ENCODE measurements around the gene DTNA.

Gene DTNA

DNA sequence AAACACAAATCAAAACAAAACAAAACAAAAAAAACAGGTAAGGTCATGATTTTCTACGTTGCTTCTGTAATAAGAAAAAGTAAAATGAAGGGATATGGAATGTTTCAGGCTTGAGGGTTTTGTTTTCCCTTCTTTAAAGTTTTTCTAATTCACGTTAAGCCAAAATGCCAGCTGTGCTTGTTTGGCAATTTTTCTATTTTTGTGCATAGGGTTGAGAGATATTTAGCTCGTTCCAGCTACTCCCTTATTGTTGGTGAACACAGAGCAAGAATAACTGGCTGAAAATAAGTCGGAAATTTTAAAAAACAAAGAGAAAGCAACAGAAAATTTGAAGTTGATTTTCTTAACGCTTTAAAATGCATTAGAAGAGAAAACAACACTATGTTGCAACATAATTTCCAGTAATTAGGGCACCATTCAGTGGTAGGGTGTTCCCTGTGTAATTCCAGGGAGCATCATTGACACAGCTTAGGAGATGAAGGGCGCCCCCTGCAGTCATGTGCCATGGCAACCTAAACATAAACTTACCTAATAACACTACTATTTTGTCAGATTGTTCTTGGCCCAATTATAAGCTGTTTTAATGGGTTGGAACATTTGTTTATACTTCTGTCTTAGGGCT is 99.5 kb downstream of the DTNA start:
- no peak for DNase-seq

DNA sequence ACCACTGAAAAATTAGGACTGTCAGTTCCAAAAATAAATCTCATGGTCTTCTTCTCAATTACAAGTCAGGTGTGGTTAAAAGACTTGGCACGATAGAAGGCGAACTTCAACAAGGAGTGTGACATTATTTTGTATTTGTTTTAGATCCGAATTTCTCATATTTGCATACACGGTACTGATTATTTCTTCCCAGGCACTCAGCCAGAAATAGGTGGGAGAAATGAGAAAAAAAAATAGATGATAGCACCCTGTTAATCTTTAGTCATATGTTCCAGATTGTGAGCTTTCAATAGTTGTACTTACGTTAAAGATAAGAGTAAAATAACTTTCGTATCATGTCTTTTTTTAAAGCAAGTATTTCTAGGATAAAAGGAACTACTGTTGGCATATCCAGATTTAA is 106.1 kb downstream of the DTNA start:
- no peak for DNase-seq

DNA sequence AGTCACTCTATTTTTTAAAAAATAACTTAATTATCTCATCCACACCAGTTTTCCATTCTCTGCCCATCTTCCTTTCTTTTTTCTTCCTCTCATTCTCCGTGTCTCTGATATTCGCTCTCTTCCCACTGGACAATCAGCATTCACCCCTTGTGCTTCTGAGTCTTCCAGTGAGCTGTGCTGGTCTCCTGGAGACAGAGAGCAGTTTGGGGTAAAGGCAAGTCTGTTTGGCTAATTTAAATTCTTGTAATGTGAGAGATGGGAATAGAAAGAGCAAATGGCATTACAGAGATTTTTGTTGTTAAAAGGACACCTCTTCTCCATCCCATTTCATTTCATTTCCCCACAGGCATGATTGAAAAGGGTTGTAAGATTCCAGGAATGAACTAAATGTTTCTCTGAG is 107.5 kb downstream of the DTNA start:
- DNase-seq = no peak

DNA sequence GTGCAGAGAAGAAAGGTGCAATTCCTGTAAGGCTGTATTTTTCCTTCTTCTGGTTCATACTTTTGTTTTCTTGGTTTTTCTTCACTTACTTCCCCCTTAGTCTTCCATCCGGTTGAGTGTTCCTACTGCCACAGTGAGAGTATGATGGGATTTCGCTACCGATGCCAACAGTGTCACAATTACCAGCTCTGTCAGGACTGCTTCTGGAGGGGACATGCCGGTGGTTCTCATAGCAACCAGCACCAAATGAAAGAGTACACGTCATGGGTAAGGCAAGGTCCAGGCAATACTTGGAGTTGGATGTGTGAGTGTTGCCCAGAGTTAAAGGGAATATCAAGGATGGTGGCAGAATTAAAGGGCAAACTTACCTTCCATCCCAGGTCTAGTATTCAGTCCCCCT is 108.0 kb downstream of the DTNA start:
- no peak for DNase-seq

DNA sequence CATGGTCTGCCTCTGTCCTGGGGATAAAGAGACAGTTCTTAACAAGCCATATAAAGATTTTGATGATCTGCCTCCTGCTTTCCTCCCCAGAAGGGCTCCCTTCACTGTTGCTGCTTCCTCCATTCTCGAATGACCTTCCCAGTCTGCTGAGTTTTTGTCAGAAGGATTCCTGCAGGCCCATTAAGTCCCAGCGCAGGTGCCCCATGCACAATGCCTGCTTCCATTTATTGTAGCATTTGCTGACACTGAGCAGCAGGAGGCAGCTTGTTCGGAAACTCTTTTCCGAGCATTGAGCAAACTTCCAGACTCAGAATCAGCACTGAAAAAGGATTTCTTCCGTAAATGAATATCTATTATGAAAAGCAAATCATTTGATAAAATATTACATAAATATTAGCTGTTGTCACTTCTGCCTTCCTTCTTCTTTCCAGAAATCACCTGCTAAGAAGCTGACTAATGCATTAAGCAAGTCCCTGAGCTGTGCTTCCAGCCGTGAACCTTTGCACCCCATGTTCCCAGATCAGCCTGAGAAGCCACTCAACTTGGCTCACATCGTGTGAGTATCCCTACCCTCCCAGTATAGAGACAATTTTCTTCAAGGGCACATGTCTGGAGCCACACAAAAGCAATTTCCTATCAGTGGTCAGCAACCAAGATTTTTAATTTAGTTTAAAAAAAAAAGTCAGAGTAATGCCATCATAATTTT is 110.4 kb downstream of the DTNA start:
- DNase-seq = no peak

DNA sequence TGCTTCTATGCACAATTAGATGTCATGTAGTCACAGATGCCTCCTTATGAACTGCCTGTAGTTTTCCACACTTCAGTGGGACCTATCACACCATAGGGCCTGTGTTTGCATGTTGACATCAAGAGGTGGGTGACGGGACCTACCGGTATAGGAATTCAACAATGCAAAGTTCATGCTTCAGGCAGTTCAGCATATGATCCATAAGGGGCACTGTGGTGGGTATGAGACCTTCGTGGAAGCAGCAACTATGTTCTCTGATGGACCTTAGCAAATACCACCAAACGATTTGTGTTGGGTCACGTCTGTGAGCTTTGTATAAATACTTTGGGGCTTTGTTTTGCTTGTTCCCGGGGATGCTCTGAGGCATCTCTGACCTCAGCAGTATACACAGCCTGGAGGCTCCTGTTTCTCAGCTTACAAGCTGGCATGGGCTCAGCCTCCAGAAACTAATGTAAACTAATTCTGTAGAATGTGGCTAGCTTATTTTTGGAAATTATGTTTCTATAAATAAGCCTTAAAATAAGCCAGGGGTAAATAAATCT is 111.6 kb downstream of the DTNA start:
- DNase-seq = no peak

DNA sequence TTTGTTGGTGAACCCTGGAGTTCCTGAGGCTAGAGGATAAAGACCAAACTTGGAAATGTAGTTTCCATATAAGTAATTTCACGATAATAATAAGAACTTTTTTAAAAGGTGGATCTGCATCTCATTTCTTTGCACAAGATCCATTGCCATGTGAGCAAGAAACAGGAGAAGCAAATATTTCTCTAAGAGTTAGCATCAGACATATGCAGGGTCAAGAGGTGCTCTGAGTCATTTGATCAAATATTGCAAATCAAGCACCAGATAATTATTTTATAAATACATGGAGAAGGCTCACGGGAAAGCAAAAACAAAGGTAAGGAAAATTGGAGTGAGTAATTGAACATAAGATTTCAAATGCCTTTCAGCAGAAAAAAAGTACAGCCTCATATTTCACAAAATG is 118.0 kb downstream of the DTNA start:
- no peak for DNase-seq

DNA sequence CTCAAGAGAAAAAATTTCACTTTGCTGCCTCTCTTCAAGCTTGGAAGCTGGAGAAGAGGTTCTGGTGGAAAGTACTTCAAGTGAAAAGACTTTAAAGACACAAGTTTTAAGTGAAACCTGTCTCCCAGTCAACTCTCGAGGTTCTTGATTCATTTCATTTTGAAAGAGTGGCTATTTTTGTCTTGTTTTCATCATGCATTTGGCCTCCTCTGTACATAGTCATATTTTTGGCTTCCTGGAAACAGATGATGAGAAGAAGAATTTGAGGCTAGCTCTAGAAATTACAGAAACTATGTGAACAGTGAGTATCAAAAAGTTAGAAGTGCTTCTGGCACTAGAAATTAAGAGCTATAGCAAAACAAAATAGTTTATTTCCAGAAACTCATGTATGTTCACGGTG is 124.8 kb downstream of the DTNA start:
- no peak for DNase-seq

DNA sequence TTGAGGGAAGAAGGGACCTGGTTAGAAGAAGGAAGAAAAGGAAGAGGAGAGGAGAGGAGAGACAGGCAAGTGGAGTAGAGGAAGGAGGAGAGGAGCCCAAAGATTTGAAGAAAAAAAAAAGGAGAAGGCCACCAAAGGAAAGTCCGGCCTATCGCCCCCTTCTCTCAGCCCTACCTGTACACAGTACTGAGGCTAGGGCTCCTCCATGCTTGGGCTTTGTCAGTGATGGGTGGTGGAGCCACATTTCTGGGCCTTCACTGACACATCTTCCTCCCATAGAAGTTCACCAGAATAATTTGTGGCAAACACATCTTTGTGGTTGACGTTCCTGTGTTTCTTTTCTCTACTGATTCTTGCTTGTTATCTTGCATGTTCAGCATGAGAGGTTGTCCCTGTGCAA is 125.4 kb downstream of the DTNA start:
- no peak for DNase-seq

DNA sequence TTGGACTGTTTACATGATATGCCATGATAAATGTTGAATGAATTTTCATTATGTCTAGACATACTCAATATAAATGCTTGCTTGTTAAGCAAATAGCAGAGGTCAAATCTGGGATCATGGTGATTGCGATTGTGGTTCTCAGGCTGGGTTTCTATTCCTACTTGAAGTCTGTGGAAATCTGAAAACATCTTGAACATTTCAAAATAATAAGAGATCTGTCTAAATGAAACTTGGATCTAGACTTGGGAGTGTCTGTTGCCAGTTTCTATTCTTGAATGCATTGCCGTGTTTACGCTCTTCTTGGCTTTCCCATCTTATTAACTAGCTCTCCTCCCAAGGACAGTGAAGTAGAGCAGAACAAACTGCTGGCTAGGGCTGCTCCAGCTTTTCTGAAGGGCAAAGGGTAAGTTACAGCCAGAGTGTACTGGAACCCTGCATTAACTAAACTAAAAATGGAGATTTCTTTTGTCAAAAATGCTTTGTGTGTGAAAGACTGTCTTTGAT is 127.7 kb downstream of the DTNA start:
- DNase-seq = no peak

DNA sequence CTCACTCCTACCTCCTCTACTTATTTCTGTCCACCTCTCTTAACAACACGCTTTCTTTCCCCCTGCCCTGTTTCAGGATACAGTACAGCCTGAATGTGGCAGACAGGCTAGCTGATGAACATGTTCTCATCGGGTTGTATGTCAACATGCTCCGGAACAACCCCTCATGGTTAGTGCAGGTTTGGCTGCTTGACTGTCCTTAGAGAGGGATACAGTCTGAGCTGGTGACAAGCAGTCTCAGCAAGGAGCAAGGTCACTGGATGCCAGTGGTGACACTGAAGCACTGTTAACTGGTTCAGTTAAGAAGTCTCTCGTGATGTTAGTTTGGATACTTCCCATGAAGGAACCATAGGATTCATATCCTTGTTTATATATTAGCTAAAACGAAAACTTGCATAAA is 128.6 kb downstream of the DTNA start:
- DNase-seq = no peak

DNA sequence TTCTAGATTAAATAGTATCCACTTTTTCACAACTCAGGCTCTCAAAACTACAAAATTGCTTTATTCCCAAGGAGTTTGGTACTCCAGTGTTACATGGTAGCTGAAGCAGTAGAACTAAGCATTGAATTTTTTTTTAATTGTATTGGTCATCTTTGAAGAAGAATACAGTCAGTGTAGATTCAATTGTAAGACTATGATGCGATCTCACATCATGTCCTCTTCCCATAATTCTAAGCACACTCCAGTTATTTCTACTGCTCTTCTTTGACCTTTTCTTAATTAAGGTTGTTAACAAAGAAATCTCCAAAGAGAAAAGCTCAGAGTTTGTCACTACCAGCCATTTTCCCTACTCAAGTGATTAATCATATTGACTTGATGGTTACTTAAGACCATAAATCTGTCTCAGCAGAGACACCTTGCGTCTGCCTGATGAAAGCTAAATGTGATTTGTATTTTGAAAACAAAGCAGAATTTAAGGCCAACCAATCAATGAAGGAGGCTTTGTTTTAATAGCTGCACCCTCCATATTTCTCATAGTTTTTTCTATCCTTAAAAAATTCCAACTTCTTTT is 130.2 kb downstream of the DTNA start:
- no peak for DNase-seq

DNA sequence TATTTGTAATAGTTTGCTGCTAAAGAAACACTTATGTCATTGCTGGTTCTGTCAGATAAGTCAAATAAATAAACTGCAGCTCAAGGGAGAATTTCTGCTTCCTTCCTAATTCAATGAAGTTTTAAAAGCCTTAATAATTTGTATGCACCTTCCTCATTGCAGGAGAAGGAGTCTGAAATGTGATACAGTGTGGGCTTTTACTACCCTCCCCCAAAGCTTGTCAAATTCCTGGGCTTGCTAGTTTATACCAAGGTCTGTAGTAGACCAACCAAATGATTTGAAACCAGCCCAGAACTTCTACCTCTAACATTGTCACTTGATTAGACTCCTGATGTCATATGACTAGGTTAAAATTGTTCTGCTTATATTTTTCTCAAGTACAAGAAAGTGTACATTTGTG is 131.8 kb downstream of the DTNA start:
- DNase-seq = no peak

DNA sequence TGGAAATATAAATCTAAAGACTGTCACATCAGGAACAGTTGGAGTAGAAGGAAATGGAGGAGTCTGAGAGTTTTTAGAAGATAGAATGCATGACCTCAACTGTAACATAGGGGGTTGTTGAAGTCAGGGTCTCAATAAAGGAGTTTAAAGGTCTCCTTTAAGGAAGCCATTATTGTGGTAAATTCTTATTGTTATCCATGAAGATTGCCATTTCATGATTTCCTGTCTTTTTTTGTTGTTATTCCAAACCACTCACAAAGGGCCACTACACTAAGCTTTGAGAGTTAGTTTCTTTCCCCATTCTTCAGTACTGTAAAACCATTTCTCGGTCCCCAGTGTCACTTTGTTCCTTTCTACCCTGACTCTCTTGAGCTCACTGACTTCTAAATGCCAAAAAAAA is 134.0 kb downstream of the DTNA start:
- DNase-seq = no peak

DNA sequence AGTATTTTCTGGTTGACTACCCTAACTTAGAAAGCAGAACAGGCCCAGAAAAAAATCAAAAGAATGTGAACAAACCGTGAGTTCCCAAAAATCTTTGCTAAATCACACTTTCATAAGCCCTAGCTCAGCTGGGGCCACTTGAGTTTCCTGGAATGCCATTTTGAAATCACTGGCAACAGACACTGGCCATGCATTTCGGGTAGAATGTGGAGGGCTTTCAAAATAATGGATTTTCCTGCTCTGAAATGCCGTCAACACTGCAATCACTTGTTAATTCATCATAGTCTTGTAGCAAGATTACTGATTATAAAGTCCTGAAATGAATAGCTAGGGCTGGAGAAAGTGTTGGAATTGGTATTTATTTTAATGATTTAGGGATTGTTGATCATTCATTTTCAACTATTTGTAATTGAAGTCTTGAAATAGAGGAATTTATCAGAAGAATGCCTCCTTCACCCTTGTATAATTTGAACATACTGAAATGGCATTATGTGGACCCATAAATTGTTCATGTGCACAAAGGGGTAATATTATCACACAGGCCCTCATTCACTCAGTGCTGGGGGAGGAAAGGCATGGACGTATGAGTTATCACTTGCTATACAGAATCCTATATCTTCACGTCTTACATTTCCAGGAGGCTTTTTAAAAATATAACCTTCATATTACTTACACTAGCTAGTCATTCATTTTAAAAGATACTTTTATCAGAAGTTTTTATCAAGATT is 134.8 kb downstream of the DTNA start:
- DNase-seq = no peak

DNA sequence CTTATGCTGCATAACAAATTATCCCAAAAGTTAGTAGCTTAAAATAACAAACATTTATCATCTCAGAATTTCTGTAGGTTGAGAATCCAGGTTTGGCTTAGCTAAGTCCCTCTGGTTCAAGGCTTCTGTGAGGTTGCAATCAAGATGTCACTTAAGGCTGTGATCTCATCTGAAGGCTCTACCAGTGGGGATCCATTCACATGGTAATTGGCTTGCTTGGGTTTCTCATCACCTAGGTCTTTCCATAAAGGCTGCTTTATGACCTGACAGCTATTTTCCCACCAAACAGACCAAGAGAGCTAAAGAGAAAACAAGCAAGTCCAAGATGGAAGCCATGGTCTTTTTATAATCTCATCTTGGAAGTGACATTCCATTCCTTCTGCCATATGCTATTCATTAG is 137.3 kb downstream of the DTNA start:
- no peak for DNase-seq

DNA sequence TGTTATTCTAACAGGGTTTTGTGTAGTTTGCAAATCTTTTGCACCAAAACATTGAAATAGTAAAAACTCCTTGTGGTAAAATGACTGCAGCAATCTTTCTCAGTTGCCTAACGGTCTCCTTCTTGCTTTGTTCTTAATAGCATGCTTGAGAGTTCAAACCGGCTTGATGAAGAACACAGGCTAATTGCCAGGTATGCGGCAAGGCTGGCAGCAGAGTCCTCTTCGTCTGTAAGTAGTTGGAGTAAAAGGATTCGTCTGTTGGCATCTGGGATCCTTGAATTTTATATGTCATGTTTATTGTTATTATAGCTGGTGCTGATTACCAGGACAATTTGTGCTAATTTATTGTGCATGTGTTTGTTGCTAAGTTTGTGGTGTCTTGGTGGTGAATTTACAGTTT is 138.1 kb downstream of the DTNA start:
- no peak for DNase-seq

DNA sequence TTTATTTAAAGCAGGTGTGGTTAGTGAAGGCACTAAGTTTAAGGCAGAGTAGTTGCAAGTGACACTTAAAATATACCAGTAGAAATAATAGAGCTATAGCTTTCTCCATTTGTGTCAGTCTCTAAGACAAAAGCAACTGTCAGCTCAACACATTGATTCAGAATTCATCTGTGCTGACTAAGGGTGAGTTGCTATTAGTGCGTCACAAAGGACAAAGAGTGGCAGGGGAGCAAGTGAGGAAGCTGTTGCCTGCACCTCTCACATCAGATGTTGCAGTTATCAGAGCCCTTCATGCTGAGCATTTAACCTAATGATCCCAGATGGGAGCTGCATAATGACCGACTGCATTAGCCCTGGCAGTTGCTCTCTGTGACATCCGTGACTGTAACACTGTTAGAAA is 138.6 kb downstream of the DTNA start:
- DNase-seq = no peak

DNA sequence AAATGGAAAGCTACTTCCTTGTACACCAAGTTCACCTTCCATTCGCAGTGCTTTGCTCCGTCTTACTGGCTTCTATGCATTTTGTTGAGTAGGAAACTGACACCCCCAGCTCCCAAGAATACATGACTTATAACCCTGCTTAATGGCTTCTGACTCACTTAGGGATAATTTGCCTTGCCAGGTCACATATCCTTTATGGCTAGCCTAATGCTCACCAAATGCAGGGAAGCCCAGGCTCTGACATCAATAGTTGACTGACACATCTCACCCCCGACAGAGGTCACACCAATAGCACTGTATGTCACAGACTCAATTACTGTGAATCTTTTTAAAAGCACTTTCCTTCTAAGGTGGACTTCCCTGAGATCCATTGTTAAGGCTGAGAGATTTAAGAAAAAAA is 147.2 kb downstream of the DTNA start:
- no peak for DNase-seq

DNA sequence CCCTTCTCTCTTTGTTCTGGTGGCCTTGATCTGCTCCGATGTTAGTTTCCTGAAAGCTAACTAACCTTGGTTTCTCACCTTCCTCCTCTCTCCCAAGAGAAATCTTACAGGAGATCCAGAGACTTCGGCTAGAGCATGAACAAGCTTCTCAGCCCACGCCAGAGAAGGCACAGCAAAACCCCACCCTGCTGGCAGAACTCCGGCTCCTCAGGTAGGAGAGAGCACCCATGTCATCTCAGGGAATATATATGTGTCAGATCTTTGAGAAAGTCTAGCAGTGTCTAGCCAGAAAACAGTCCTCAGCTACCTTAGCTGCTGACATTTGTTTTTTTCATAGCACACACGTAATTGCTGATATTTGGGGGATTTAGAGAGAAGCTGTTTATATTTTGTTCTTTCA is 148.1 kb downstream of the DTNA start:
- no peak for DNase-seq

DNA sequence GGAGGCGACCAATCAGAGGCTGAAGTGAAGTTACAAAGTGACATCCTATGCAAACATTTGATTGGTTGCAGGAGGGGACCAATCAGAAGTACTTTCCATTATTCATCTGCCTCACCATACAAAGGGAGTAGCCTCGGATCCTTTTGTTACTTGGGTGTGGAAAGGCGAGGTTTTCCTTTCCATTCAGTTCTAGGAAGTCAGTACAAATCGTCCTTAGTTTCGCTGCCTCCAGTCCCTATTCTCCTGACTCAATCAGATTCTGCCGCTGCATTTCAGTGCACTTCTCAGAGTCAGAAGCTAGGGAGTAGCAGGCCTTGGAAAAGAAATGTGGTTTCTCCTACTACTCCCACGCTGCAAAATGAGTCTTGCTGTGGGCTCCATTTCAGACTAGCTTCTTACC is 149.4 kb downstream of the DTNA start:
- no peak for DNase-seq

DNA sequence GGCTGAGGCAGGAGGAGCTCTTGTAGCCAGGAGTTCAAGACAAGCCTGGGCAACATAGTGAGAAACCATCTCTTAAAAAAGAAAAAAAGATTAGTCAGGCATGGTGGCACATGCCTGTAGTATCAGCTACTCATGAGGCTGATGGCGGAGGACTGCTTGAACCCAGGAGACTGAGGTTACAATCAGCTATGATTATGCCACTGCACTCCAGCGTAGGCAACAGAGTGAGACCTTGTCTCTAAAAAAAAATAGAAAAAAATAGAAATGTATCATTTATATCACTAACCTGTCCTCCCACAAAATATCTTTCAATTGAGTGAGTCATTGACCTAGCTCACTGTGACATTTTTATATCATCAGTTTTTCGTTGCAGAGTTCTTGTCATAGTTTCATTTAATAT is 152.5 kb downstream of the DTNA start:
- DNase-seq = no peak

DNA sequence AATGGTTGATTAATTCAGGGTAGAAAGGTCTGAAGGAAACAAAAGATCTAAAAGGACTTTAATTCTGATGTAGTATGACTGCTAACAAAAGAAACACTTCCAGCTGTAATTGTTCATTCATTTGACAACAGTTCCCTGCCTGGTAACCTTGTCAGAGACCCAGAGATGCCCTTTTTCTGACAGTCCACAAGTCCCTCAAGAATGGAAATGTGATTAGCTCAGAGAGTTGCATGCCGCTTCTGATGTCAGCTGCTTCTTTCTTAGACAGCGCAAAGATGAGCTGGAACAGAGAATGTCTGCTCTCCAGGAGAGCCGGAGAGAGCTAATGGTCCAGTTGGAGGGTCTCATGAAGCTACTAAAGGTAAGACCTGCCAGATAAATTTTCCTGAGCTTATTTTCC is 153.6 kb downstream of the DTNA start:
- no peak for DNase-seq
